MCF 10A (cell line): ENCODE data around the gene SNAP23. TPM values are rescaled to one million over a fixed set of nuclear protein-coding genes. Genes with fewer than 3 reads are reported as not detected.

ENCODE experiments used
- BruUV-seq: library from RNA; stranded (reverse); fragments of 400-500 nt; replicated peaks from 2 replicates; lab custom pipeline; 2021; lab: Mats Ljungman, UMichigan
- CTCF ChIA-PET: fragments of 300-600 bp; sonication (Branson Sonifier 250); formaldehyde crosslinking; extraction: SDS; loops from one replicate; lab custom pipeline; 2021; ENCODE audit warnings: antibody characterized with exemption, inconsistent platforms; lab: Yijun Ruan, JAX
- POLR2A ChIA-PET: fragments of 300-600, 350-650 bp; sonication (Branson Sonifier 250); formaldehyde crosslinking; extraction: SDS; loops from one replicate; lab custom pipeline; 2020; ENCODE audit warnings: antibody characterized with exemption, inconsistent platforms; lab: Yijun Ruan, JAX
- DNase-seq: peaks from one replicate; pipeline ENCODE4 v3.0.0-alpha.2; 2018; ENCODE audit not compliant: unreplicated experiment
- H3K27ac Mint-ChIP-seq: one replicate; pipeline ENCODE4 v1.8.0; 2022; ENCODE audit warnings: mild to moderate bottlenecking, low read depth, mixed read lengths; ENCODE audit not compliant: unreplicated experiment
- H3K27me3 Mint-ChIP-seq: one replicate; pipeline ENCODE4 v1.8.0; 2022; ENCODE audit warnings: mixed read lengths; ENCODE audit not compliant: insufficient read depth, unreplicated experiment
- H3K36me3 Mint-ChIP-seq: one replicate; pipeline ENCODE4 v1.8.0; 2022; ENCODE audit warnings: mild to moderate bottlenecking, moderate library complexity, mixed read lengths; ENCODE audit not compliant: insufficient read depth, unreplicated experiment
- H3K4me1 Mint-ChIP-seq: one replicate; pipeline ENCODE4 v1.8.0; 2022; ENCODE audit warnings: mixed read lengths; ENCODE audit not compliant: insufficient read depth, unreplicated experiment
- H3K4me3 Mint-ChIP-seq: one replicate; pipeline ENCODE4 v1.8.0; 2022; ENCODE audit warnings: mild to moderate bottlenecking, moderate library complexity, mixed read lengths; ENCODE audit not compliant: unreplicated experiment
- H3K9me3 Mint-ChIP-seq: one replicate; pipeline ENCODE4 v1.8.0; 2022; ENCODE audit warnings: mixed read lengths; ENCODE audit not compliant: unreplicated experiment
- CTCF ChIP-seq: fragments of 200-600 bp; IDR thresholded peaks from one replicate; pipeline ENCODE4 v1.8.0; 2022; ENCODE audit warnings: antibody characterized with exemption, mild to moderate bottlenecking; ENCODE audit not compliant: unreplicated experiment
- intact Hi-C: fragments of 100-400 bp; cut with micrococcal nuclease; formaldehyde crosslinking; loops from 2 replicates; pipeline ENCODE4 v1.14.1; 2022
- total RNA-seq: library from RNA; stranded (reverse); gene quantifications from 2 replicates; pipeline ENCODE4 v1.2.3, GENCODE V29; 2022

SNAP23 gene
- total RNA-seq, 1 experiment from 2014 or later: 47.4 TPM

- no peak overlapping the region for H3K27ac Mint-ChIP-seq
- ChIA-PET CTCF (interaction anchor here (0.6 kb wide), 1 partner anchor 467 kb away, joined by 6 read pairs; no protein-coding TSS in a partner anchor), POLR2A (interaction anchor here (0.8 kb wide), 1 partner anchor 21 kb away, joined by 3 read pairs; no protein-coding TSS in a partner anchor)
- no TSS peak for BruUV-seq
- H3K27me3 Mint-ChIP-seq: no peaks in the 10 kb centered on the region
- DNase-seq: no peak
- H3K36me3 Mint-ChIP-seq: peaks cover 25% of the 10 kb centered on the region
- intact Hi-C loops: no loop called here
- no peak overlapping the region for H3K4me3 Mint-ChIP-seq
- no peaks in the 10 kb centered on the region for H3K9me3 Mint-ChIP-seq
- no peak for TF ChIP-seq CTCF
- H3K4me1 Mint-ChIP-seq: no peaks in the 10 kb centered on the region
Observed at GRCh38 chr15:42456971-42457370, 38.5 kb upstream of the SNAP23 start.

GRCh38 chr15:42457445-42458442 lies 37.7 kb upstream of the SNAP23 start:
- CTCF ChIA-PET: interaction anchor here (0.6 kb wide), 1 partner anchor 468 kb away, joined by 6 read pairs; no protein-coding TSS in a partner anchor
- peaks cover 23% of the 10 kb centered on the region for H3K36me3 Mint-ChIP-seq
- TF ChIP-seq CTCF: no peak
- H3K4me1 Mint-ChIP-seq: no peaks in the 10 kb centered on the region
- no peaks in the 10 kb centered on the region for H3K9me3 Mint-ChIP-seq
- POLR2A ChIA-PET: no interaction called here
- no TSS peak for BruUV-seq
- H3K27me3 Mint-ChIP-seq: no peaks in the 10 kb centered on the region
- intact Hi-C loops: no loop called here
- no peak for DNase-seq
- no peak overlapping the region for H3K27ac Mint-ChIP-seq
- no peak overlapping the region for H3K4me3 Mint-ChIP-seq

DNA sequence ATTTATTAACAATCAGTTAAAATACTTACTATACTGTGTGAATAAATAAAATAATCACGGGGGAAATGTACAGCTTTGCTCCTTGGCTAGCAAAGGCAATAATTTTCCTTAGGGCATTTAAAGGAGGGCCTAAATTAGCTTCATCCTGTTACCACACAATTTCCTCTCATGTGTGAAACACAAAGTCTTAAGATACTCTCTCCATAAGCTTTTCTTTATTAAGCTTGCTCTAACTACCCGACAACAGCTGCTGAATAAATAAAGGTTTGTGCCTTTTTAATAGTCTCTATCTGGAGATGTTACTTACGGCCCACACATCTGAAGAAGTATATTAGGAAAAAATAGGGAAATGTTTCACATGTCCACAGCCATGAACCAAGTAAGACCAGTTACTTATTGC lies 34.2 kb upstream of the SNAP23 start:
- CTCF ChIA-PET: no interaction called here
- no peak overlapping the region for H3K4me3 Mint-ChIP-seq
- peaks cover 34% of the 10 kb centered on the region for H3K36me3 Mint-ChIP-seq
- no peak overlapping the region for H3K27ac Mint-ChIP-seq
- TSS peak; percentile 9 for BruUV-seq
- intact Hi-C loops: no loop called here
- no peak for DNase-seq
- POLR2A ChIA-PET: interaction anchor here (0.8 to 1.3 kb wide), 3 partner anchors 19 to 119 kb away, joined by 3 to 6 read pairs (median 3); partner anchors contain the start of gene ZNF106
- H3K27me3 Mint-ChIP-seq: no peaks in the 10 kb centered on the region
- no peak for TF ChIP-seq CTCF
- no peaks in the 10 kb centered on the region for H3K4me1 Mint-ChIP-seq
- no peaks in the 10 kb centered on the region for H3K9me3 Mint-ChIP-seq
